GM12878 (cell line): Measurements from ENCODE around the gene TOP1. TPM values are rescaled to one million over a fixed set of nuclear protein-coding genes. Genes with fewer than 3 reads are reported as not detected.

Experiments used
- ATF2 ChIP-seq: IDR thresholded peaks from 2 replicates; pipeline ENCODE4 v1.6.1; 2012; ENCODE audit warnings: low read length, inconsistent platforms
- BCLAF1 ChIP-seq: fragments of 450-650 bp; IDR thresholded peaks from 2 replicates; pipeline ENCODE4 v1.6.1; 2017; ENCODE audit warnings: antibody characterized with exemption, mild to moderate bottlenecking, moderate library complexity
- BRCA1 ChIP-seq: IDR thresholded peaks from 2 replicates; pipeline ENCODE4 v1.6.1; 2011; ENCODE audit warnings: low read depth, low read length, improper control_type of control experiment
- DPF2 ChIP-seq: fragments of 450-650 bp; IDR thresholded peaks from 2 replicates; pipeline ENCODE4 v1.6.1; 2017; ENCODE audit warnings: mild to moderate bottlenecking
- E2F4 ChIP-seq: IDR thresholded peaks from 2 replicates; pipeline ENCODE4 v1.6.1; 2012; ENCODE audit warnings: low read depth, low read length, improper control_type of control experiment
- HDAC2 ChIP-seq: fragments of 200-600 bp; sonication (generic); IDR thresholded peaks from 2 replicates; pipeline ENCODE4 v1.6.1; 2017
- MXI1 ChIP-seq: fragments of 150-350 bp; IDR thresholded peaks from 2 replicates; pipeline ENCODE4 v1.6.1; 2011; ENCODE audit warnings: low read depth, mild to moderate bottlenecking, inconsistent platforms, low read length, improper control_type of control experiment
- PBX3 ChIP-seq: IDR thresholded peaks from 2 replicates; pipeline ENCODE4 v1.6.1; 2011; ENCODE audit warnings: mild to moderate bottlenecking, low read depth, low read length, moderate library complexity; ENCODE audit not compliant: insufficient replicate concordance
- POLR2AphosphoS2 ChIP-seq: IDR thresholded peaks from 2 replicates; pipeline ENCODE4 v1.6.1; 2011; ENCODE audit warnings: low read depth, mild to moderate bottlenecking, low read length, improper control_type of control experiment, moderate library complexity
- RUNX3 ChIP-seq: IDR thresholded peaks from 2 replicates; pipeline ENCODE4 v1.6.1; 2012; ENCODE audit warnings: low read length, inconsistent platforms
- SMARCA5 ChIP-seq: fragments of 450-650 bp; IDR thresholded peaks from 2 replicates; pipeline ENCODE4 v1.6.1; 2017; ENCODE audit warnings: mild to moderate bottlenecking
- SMC3 ChIP-seq: IDR thresholded peaks from 2 replicates; pipeline ENCODE4 v1.6.1; 2011; ENCODE audit warnings: low read length, improper control_type of control experiment, borderline replicate concordance
- SP1 ChIP-seq: IDR thresholded peaks from one replicate; pipeline ENCODE4 v1.6.1; 2011; ENCODE audit warnings: low read depth, low read length
- STAT1 ChIP-seq: fragments of 450-650 bp; conservative IDR thresholded peaks from 2 replicates; pipeline ENCODE4 v1.6.1; 2014; ENCODE audit warnings: antibody characterized with exemption, mild to moderate bottlenecking
- ZNF207 ChIP-seq: fragments of 450-650 bp; IDR thresholded peaks from 2 replicates; pipeline ENCODE4 v1.6.1; 2014; ENCODE audit warnings: antibody characterized with exemption, mild to moderate bottlenecking, borderline replicate concordance
- polyA plus RNA-seq, 11 experiments: library from polyadenylated mRNA; depleted of rRNA in 4 of 11; unstranded in 6 of 11; stranded (reverse) in 5 of 11; fragments of >200 nt; fragmentation: Nextera tagmentation in 4 of 11; fragmentation: Illumina TruSeq in 1 of 11; extraction: Ambion mirVana in 4 of 11; extraction: Trizol in 1 of 11; gene quantifications; 1 replicate in 1 of 11; 2 replicates in 10 of 11; pipeline versions ENCODE4 v1.2.1 to v1.2.3, GENCODE V29; 2011 to 2016; ENCODE audit warnings: inconsistent platforms in 2 of 11, missing spikeins in 2 of 11, low read depth in 1 of 11
- total RNA-seq, 4 experiments: library from RNA; depleted of rRNA in 3 of 4; stranded (reverse); fragments of >200 nt in 3 of 4; fragmentation: Illumina TruSeq in 1 of 4; extraction: Trizol in 1 of 4; gene quantifications; 2 replicates each; pipeline versions ENCODE4 v1.2.1 to v1.2.3, GENCODE V29; 2013 to 2021
- TF ChIP-seq, protein P1 (sequence below): fragments of 450-650 bp; formaldehyde crosslinking; IDR thresholded peaks from 2 replicates; pipeline ENCODE4 v1.5.0; 2022; ENCODE audit warnings: mild to moderate bottlenecking, missing genetic modification characterization
- TF ChIP-seq, protein P2 (sequence below): fragments of 450-650 bp; IDR thresholded peaks from 2 replicates; pipeline ENCODE4 v1.6.1; 2017; ENCODE audit warnings: mild to moderate bottlenecking, low read depth, inconsistent platforms; ENCODE audit not compliant: poor library complexity, severe bottlenecking

TOP1 gene
- total and polyA plus RNA-seq, 10 of the 15 experiments (the other 5 are each of a cell fraction or from before 2014, with no cell fraction given), result 21.5 to 128 (median 47.3) TPM

- TF ChIP-seq, protein P1, sequence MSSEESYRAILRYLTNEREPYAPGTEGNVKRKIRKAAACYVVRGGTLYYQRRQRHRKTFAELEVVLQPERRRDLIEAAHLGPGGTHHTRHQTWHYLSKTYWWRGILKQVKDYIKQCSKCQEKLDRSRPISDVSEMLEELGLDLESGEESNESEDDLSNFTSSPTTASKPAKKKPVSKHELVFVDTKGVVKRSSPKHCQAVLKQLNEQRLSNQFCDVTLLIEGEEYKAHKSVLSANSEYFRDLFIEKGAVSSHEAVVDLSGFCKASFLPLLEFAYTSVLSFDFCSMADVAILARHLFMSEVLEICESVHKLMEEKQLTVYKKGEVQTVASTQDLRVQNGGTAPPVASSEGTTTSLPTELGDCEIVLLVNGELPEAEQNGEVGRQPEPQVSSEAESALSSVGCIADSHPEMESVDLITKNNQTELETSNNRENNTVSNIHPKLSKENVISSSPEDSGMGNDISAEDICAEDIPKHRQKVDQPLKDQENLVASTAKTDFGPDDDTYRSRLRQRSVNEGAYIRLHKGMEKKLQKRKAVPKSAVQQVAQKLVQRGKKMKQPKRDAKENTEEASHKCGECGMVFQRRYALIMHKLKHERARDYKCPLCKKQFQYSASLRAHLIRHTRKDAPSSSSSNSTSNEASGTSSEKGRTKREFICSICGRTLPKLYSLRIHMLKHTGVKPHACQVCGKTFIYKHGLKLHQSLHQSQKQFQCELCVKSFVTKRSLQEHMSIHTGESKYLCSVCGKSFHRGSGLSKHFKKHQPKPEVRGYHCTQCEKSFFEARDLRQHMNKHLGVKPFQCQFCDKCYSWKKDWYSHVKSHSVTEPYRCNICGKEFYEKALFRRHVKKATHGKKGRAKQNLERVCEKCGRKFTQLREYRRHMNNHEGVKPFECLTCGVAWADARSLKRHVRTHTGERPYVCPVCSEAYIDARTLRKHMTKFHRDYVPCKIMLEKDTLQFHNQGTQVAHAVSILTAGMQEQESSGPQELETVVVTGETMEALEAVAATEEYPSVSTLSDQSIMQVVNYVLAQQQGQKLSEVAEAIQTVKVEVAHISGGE (CRISPR knock-in tag), result no peak
- TF ChIP-seq RUNX3 (peak; percentile 63), STAT1 (no peak; the same call in 1 of the 2 replicates), BRCA1 (no peak), DPF2 (peak; percentile 77), SMARCA5 (no peak), ATF2 (no peak), E2F4 (no peak), MXI1 (no peak), HDAC2 (no peak), SMC3 (no peak), POLR2AphosphoS2 (no peak), SP1 (no peak), ZNF207 (no peak), PBX3 (peak; percentile 89), BCLAF1 (no peak)
- TF ChIP-seq, protein P2, sequence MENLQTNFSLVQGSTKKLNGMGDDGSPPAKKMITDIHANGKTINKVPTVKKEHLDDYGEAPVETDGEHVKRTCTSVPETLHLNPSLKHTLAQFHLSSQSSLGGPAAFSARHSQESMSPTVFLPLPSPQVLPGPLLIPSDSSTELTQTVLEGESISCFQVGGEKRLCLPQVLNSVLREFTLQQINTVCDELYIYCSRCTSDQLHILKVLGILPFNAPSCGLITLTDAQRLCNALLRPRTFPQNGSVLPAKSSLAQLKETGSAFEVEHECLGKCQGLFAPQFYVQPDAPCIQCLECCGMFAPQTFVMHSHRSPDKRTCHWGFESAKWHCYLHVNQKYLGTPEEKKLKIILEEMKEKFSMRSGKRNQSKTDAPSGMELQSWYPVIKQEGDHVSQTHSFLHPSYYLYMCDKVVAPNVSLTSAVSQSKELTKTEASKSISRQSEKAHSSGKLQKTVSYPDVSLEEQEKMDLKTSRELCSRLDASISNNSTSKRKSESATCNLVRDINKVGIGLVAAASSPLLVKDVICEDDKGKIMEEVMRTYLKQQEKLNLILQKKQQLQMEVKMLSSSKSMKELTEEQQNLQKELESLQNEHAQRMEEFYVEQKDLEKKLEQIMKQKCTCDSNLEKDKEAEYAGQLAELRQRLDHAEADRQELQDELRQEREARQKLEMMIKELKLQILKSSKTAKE, result no peak
These were observed 48.4 kb upstream of the TOP1 start (continued) for GRCh38 chr20:40980106-40980827.
